Stimulated activated CD8-positive, alpha-beta memory T cell treated with anti-CD3 and anti-CD28 coated beads, Interleukin-7, amount 100 ng/mL, for 24 hours (primary cell): ENCODE data around the gene GRP.

Source experiments
- DNase-seq: peaks from one replicate; pipeline ENCODE4 v3.0.0-alpha.2; 2020; ENCODE audit warnings: low read depth

GRP gene

GRCh38 chr18:59267503-59268126 is 47.7 kb downstream of the GRP start:
- no peak for DNase-seq

- DNase-seq, result no peak
These were observed 48.3 kb downstream of the GRP start for GRCh38 chr18:59268127-59268720.

- DNase-seq, result no peak
These were observed 49.0 kb downstream of the GRP start for GRCh38 chr18:59268721-59269562.

- no peak for DNase-seq
These were observed 49.7 kb downstream of the GRP start for GRCh38 chr18:59269563-59270119.

GRCh38 chr18:59270689-59271257 is 50.8 kb downstream of the GRP start:
- DNase-seq, result no peak

GRCh38 chr18:59271606-59272220 is 51.8 kb downstream of the GRP start:
- DNase-seq, result no peak

GRCh38 chr18:59272221-59272888 is 52.4 kb downstream of the GRP start:
- DNase-seq, result no peak

GRCh38 chr18:59272891-59273758 is 53.2 kb downstream of the GRP start, which contains the start of gene RAX:
TSS of gene RAX (minus strand) at chr18:59273454. CDS start at chr18:59273206, 248 bp downstream.
- DNase-seq, result no peak

GRCh38 chr18:59273759-59274532 is 54.0 kb downstream of the GRP start:
- no peak for DNase-seq

GRCh38 chr18:59274533-59274928 is 54.6 kb downstream of the GRP start:
- no peak for DNase-seq

- no peak for DNase-seq
These were observed 55.5 kb downstream of the GRP start for GRCh38 chr18:59275406-59275949.

- DNase-seq, result no peak
These were observed 56.1 kb downstream of the GRP start for GRCh38 chr18:59276047-59276446.

- DNase-seq, result no peak
These were observed 58.8 kb downstream of the GRP start for GRCh38 chr18:59278793-59279192.

- no peak for DNase-seq
These were observed 59.2 kb downstream of the GRP start for GRCh38 chr18:59279193-59279592.

GRCh38 chr18:59279722-59280121 is 59.8 kb downstream of the GRP start:
- DNase-seq, result no peak
